Thyroid gland (tissue), 4 donors: Measurements from ENCODE around the gene MPP2. TPM values are rescaled to one million over a fixed set of nuclear protein-coding genes. Genes with fewer than 3 reads are reported as not detected.
"Not testable (repeated sequence)": the region's sequence is repeated elsewhere in the genome, so short reads cannot be mapped to it uniquely, and the experiment has no call there.

Source experiments
- DNase-seq, 2 donors: peaks; one replicate each; pipeline ENCODE4 v3.0.0-alpha.2; 2019
- H3K27ac ChIP-seq, 3 donors: fragments of 200-600 bp; sonication (generic); 1 replicate in 2 of 3; 2 replicates in 1 of 3; pipeline ENCODE4 v1.5.1; 2016 to 2019; ENCODE audit warnings: mild to moderate bottlenecking in 1 of 3, moderate library complexity in 1 of 3
- H3K27me3 ChIP-seq: fragments of 200-600 bp; sonication (generic); one replicate; pipeline ENCODE4 v1.5.1; 2019
- H3K36me3 ChIP-seq, 2 donors: fragments of 200-600 bp; sonication (generic); one replicate each; pipeline ENCODE4 v1.5.1; 2016 to 2019
- H3K4me1 ChIP-seq, 2 donors: fragments of 200-600 bp; sonication (generic); one replicate each; pipeline ENCODE4 v1.5.1; 2017 to 2019
- H3K4me3 ChIP-seq, 3 donors: fragments of 200-600 bp; sonication (generic); replicated peaks in 1 of 3; 1 replicate in 2 of 3; 2 replicates in 1 of 3; pipeline ENCODE4 v1.5.1; 2016; ENCODE audit warnings: mild to moderate bottlenecking in 1 of 3
- H3K9me3 ChIP-seq: fragments of 200-600 bp; sonication (generic); one replicate; pipeline ENCODE4 v1.5.1; 2017
- POLR2A ChIP-seq, 2 donors: fragments of 450-650 bp; IDR thresholded peaks; one replicate each; pipeline ENCODE4 v1.6.1; 2017; ENCODE audit warnings: antibody characterized with exemption in 2 of 2, mild to moderate bottlenecking in 2 of 2, moderate library complexity in 1 of 2
- WGBS, 2 donors: methylation state at CpG; one replicate each; pipeline ENCODE4 v1.1.5; 2017; 5-methylcytosine and 5-hydroxymethylcytosine counted together
- intact Hi-C: fragments of 100-400 bp; cut with DNase I; formaldehyde crosslinking; loops from one replicate; pipeline ENCODE4 v1.15.1; 2023
- total RNA-seq, 4 donors: library from RNA; depleted of rRNA; stranded (reverse); fragments of >200 nt; gene quantifications; one replicate each; pipeline ENCODE4 v1.2.3, GENCODE V29; 2016
- TF ChIP-seq, protein P1 (sequence below), 6 experiments: fragments of 200-600 bp in 3 of 6; fragments of 450-650 bp in 3 of 6; sonication (generic) in 3 of 6; IDR thresholded peaks; one replicate each; pipeline ENCODE4 v1.5.1; 2016 to 2019; ENCODE audit warnings: antibody characterized with exemption in 6 of 6, mild to moderate bottlenecking in 2 of 6, inconsistent platforms in 1 of 6, moderate library complexity in 1 of 6

Gene MPP2
- total RNA-seq, 4 donors from 2014 or later, result 6.5 to 30.8 (median 9.0) TPM

DNA sequence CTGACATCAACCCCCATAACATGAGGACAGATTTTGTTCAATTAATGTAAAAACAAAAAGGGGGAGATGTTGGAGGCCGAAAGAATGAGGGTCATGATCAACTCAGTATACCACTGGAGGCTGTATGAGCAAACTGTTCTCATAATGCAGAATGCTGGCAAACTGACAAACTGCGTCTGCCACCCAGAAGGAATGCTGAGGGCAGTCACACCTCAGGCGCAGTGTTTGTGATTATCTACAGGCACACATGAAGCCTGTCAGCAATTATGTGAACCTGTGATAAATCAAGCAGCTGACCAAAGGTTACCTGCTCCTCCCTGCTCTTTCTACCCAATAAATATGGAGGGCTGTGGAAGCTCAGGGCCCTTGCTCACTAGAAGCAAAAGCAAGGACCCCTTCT, 33.0 kb downstream of the MPP2 start:
- Histone ChIP-seq H3K4me3 (no peak overlapping the region), H3K27me3 (no peaks in the 10 kb centered on the region), H3K27ac (no peak overlapping the region), H3K36me3 (no peaks in the 10 kb centered on the region), H3K9me3 (no peaks in the 10 kb centered on the region), H3K4me1 (peaks cover 0 to 8% of the 10 kb centered on the region in 2 donors)
- no peak for DNase-seq
- TF ChIP-seq, protein P1, sequence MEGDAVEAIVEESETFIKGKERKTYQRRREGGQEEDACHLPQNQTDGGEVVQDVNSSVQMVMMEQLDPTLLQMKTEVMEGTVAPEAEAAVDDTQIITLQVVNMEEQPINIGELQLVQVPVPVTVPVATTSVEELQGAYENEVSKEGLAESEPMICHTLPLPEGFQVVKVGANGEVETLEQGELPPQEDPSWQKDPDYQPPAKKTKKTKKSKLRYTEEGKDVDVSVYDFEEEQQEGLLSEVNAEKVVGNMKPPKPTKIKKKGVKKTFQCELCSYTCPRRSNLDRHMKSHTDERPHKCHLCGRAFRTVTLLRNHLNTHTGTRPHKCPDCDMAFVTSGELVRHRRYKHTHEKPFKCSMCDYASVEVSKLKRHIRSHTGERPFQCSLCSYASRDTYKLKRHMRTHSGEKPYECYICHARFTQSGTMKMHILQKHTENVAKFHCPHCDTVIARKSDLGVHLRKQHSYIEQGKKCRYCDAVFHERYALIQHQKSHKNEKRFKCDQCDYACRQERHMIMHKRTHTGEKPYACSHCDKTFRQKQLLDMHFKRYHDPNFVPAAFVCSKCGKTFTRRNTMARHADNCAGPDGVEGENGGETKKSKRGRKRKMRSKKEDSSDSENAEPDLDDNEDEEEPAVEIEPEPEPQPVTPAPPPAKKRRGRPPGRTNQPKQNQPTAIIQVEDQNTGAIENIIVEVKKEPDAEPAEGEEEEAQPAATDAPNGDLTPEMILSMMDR (IDR thresholded peaks at IDR 0.05), result no peak
- no peak for TF ChIP-seq POLR2A (IDR thresholded peaks at IDR 0.05)
- intact Hi-C loops, result no loop called here
- 85 to 88% methylated on average over 3 of the region's 3 CpGs for WGBS, 2 donors

DNA sequence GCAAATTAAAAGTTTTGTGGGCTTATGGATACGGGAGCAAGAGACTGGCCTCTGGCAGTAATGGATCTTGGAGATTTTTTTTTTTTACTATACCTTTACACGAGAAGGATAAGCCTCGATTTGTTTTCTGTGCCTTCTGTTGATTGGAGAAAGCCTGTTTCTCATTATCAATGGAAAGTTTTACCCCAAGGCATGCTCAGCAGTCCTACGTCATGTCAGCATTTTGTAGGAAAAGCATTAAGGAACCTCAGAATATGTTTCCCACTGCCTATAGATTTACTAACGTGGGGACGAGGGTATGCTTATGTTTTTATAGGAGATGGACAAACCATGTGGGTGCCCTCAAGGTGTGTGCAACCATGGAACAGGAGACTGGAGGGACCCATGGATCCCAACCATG, 33.5 kb downstream of the MPP2 start:
- no peak for DNase-seq
- Histone ChIP-seq H3K9me3 (no peaks in the 10 kb centered on the region), H3K4me1 (peaks cover 0 to 6% of the 10 kb centered on the region in 2 donors), H3K4me3 (no peak overlapping the region), H3K27ac (no peak overlapping the region), H3K36me3 (no peaks in the 10 kb centered on the region), H3K27me3 (no peaks in the 10 kb centered on the region)
- intact Hi-C loops, result no loop called here
- TF ChIP-seq, protein P1 (IDR thresholded peaks at IDR 0.05), result no peak
- no peak for TF ChIP-seq POLR2A (IDR thresholded peaks at IDR 0.05)
- 72 to 74% methylated on average over 6 of the region's 6 CpGs for WGBS, 2 donors

DNA sequence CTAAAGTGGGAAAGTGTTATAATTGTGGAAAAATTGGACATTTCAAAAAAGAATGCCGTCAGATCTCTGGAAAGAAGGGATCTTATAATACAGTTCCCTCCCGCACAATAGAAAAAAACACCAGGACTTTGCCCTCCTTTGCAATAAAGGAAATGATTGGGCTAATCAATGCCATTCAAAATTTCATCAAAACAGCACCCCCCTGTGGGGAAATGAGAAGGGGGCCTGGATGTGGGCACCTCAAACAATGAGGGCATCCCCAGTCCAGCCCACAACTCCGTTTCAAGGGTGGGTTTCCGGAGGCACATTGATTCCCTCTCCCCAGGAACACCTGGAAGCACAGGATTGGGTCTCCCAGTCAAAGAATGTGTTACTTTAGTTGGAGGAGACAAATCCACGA, 34.2 kb downstream of the MPP2 start:
- Histone ChIP-seq H3K27me3 (no peaks in the 10 kb centered on the region), H3K9me3 (no peaks in the 10 kb centered on the region), H3K27ac (no peak overlapping the region), H3K36me3 (no peaks in the 10 kb centered on the region), H3K4me3 (no peak overlapping the region), H3K4me1 (no peaks in the 10 kb centered on the region)
- 66 to 73% methylated on average over 5 of the region's 5 CpGs for WGBS, 2 donors
- no peak for DNase-seq
- TF ChIP-seq POLR2A (IDR thresholded peaks at IDR 0.05), result no peak
- TF ChIP-seq, protein P1 (IDR thresholded peaks at IDR 0.05), result no peak
- intact Hi-C loops, result no loop called here

DNA sequence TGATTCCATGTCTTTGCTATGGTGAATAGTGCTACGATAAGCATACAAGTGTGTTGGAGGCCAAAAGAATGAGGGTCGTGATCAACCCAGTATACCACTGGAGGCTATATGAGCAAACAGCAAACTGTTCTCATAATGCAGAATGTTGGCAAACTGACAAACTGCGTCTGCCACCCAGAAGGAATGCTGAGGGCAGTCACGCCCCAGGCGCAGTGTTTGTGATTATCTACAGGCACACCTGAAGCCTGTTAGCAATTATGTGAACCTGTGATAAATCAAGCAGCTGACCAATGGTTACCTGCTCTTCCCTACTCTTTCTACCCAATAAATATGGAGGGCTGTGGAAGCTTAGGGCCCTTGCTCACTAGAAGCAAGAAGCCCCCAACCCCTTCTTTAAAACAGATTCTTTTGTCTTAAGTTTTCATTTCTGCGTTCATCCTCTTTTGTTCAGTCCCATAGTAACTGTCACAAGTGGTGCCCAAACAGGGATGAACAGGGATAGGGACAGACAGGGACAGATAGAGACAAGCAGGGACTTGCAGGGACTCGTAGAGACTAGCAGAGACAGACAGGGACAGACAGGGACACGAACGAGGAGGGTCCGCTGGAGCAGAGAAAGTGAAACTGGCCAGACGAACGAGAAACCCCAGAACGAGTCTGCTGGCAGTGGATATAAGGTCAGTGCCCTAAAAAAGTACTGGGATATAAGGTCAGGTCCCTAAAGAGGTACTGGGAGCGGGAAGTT, 35.2 kb downstream of the MPP2 start:
- no peak overlapping the region for H3K27ac ChIP-seq
- H3K27me3 ChIP-seq, result no peaks in the 10 kb centered on the region
- no peaks in the 10 kb centered on the region for H3K9me3 ChIP-seq

DNA sequence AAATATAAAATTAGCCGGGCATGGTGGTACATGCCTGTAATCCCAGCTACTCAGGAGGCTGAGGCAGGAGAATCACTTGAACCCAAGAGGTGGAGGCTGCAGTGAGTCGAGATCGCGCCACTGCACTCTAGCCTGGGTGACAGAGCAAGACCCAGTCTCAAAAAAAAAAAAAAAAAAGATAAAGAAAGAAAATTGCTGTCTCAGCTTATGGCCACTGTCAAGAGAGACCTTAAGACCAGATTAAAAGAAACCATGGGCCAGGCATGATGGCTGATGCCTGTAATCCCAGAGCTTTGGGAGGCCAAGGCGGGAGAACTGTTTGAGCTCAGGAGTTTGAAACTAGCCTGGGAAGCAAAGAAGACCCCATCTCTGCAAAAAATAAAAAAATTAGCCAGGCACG, 38.3 kb downstream of the MPP2 start:
- H3K27ac ChIP-seq, DNase-seq, H3K4me3 ChIP-seq, intact Hi-C loops, H3K9me3 ChIP-seq, H3K27me3 ChIP-seq, H3K4me1 ChIP-seq, H3K36me3 ChIP-seq: not testable (repeated sequence)
- WGBS, 2 donors, result 71 to 74% methylated on average over 6 of the region's 6 CpGs

More for the DNA sequence above, 35.2 kb downstream of the MPP2 start:
- 62 to 64% methylated on average over 14 of the region's 14 CpGs for WGBS, 2 donors
- H3K4me1 ChIP-seq, result no peaks in the 10 kb centered on the region
- no peak overlapping the region for H3K4me3 ChIP-seq
- TF ChIP-seq, protein P1 (IDR thresholded peaks at IDR 0.05), result no peak
- TF ChIP-seq POLR2A (IDR thresholded peaks at IDR 0.05), result no peak
- DNase-seq, result no peak
- no peaks in the 10 kb centered on the region for H3K36me3 ChIP-seq
- intact Hi-C loops, result no loop called here
